HepG2 (cell line): Measurements from ENCODE around the gene EPB41L2. TPM values are rescaled to one million over a fixed set of nuclear protein-coding genes. Genes with fewer than 3 reads are reported as not detected.

Experiments
- ATAC-seq: fragments of 200-7000 bp; cut with Tn5 transposase; 3 replicates; pipeline ENCODE4 v1.9.1; 2020; ENCODE audit warnings: mild to moderate bottlenecking, moderate library complexity
- BruUV-seq: library from RNA; stranded (reverse); fragments of 400-500 nt; replicated peaks from 2 replicates; lab custom pipeline; 2021; lab: Mats Ljungman, UMichigan
- CTCF ChIA-PET: fragments of 300-600 bp; formaldehyde crosslinking; extraction: SDS; loops from one replicate; lab custom pipeline; 2021; ENCODE audit warnings: low total read pairs, inconsistent platforms, low intra/inter-chr PET ratio; lab: Yijun Ruan, JAX
- POLR2A ChIA-PET: fragments of 350-600 bp; sonication (Branson Sonifier 250); formaldehyde crosslinking; loops from one replicate; lab custom pipeline; 2020; ENCODE audit warnings: antibody characterized with exemption, inconsistent platforms; lab: Yijun Ruan, JAX
- DNase-seq: peaks from one replicate; pipeline ENCODE4 v3.0.0-alpha.2; 2015; ENCODE audit warnings: low spot score
- FAIRE-seq: peaks from 3 replicates; lab custom pipeline; 2011; peaks lifted over from hg19 to GRCh38; lab: Jason Lieb, UNC
- H2AFZ ChIP-seq: one replicate; pipeline ENCODE4 v1.6.1; 2011; ENCODE audit warnings: low read length, inconsistent platforms
- H3K27ac ChIP-seq: fragments of 300-600 bp; 3 replicates; pipeline ENCODE4 v1.8.0; 2011; ENCODE audit warnings: mixed run types, mild to moderate bottlenecking, mixed read lengths, low read length, inconsistent platforms; ENCODE audit not compliant: insufficient read depth; ENCODE audit errors: extremely low read length
- H3K27me3 ChIP-seq, 2 experiments: fragments of 200-600 bp in 1 of 2; 2 replicates in 1 of 2; 3 replicates in 1 of 2; pipeline versions ENCODE4 v1.6.0 to v1.8.0; 2011; ENCODE audit warnings: low read length in 2 of 2, mild to moderate bottlenecking in 2 of 2, moderate library complexity in 2 of 2, inconsistent platforms in 1 of 2; ENCODE audit not compliant: insufficient read depth in 2 of 2, control insufficient read depth in 1 of 2
- H3K36me3 ChIP-seq, 2 experiments: fragments of 200-600 bp in 1 of 2; replicated peaks in 1 of 2; 2 replicates in 1 of 2; 3 replicates in 1 of 2; pipeline versions ENCODE4 v1.5.1 to v1.8.0; 2011; ENCODE audit warnings: low read length in 2 of 2, inconsistent platforms in 1 of 2; ENCODE audit not compliant: insufficient read depth in 2 of 2, control insufficient read depth in 1 of 2
- H3K4me1 ChIP-seq: 2 replicates; pipeline ENCODE4 v1.5.1; 2012; ENCODE audit warnings: low read length, inconsistent platforms; ENCODE audit not compliant: insufficient read depth
- H3K4me2 ChIP-seq: 2 replicates; pipeline ENCODE4 v1.6.0; 2011; ENCODE audit warnings: low read depth, low read length, inconsistent platforms
- H3K4me3 ChIP-seq, 3 experiments: fragments of 200-600 bp in 1 of 3; sonication (generic), shearing (Covaris generic) in 1 of 3; replicated peaks in 1 of 3; 2 replicates each; pipeline ENCODE4 v1.5.1; 2011 to 2016; ENCODE audit warnings: low read length in 3 of 3, inconsistent platforms in 2 of 3, low read depth in 2 of 3, mild to moderate bottlenecking in 2 of 3, control low read depth in 1 of 3, mixed read lengths in 1 of 3; ENCODE audit not compliant: insufficient read depth in 1 of 3
- H3K79me2 ChIP-seq: one replicate; pipeline ENCODE4 v1.6.1; 2011; ENCODE audit warnings: low read length, inconsistent platforms; ENCODE audit not compliant: insufficient read depth
- H3K9ac ChIP-seq: 2 replicates; pipeline ENCODE4 v1.6.0; 2011; ENCODE audit warnings: mild to moderate bottlenecking, low read depth, low read length, inconsistent platforms; ENCODE audit not compliant: insufficient read depth
- H3K9me3 ChIP-seq: 2 replicates; pipeline ENCODE4 v1.5.1; 2012; ENCODE audit warnings: mild to moderate bottlenecking, low read length
- H4K20me1 ChIP-seq: 2 replicates; pipeline ENCODE4 v1.6.0; 2011; ENCODE audit warnings: inconsistent platforms, mild to moderate bottlenecking, low read length, moderate library complexity; ENCODE audit not compliant: insufficient read depth
- GABPB1 ChIP-seq: IDR thresholded peaks from 2 replicates; pipeline ENCODE4 v1.6.1; 2016; ENCODE audit warnings: mild to moderate bottlenecking, missing genetic modification reagents, moderate library complexity, missing compliant biosample characterization
- HOXA9 ChIP-seq: sonication (generic); formaldehyde crosslinking; IDR thresholded peaks from 2 replicates; pipeline ENCODE4 v1.8.1; 2022; ENCODE audit warnings: missing genetic modification reagents, mild to moderate bottlenecking, moderate library complexity, borderline replicate concordance
- KIAA2018 ChIP-seq: sonication (generic); formaldehyde crosslinking; IDR thresholded peaks from 2 replicates; pipeline ENCODE4 v1.5.0; 2020; ENCODE audit warnings: mild to moderate bottlenecking, missing genetic modification reagents, borderline replicate concordance
- PBX2 ChIP-seq: IDR thresholded peaks from 2 replicates; pipeline ENCODE4 v1.6.1; 2016; ENCODE audit warnings: control low read depth
- TRIM22 ChIP-seq: fragments of 450-650 bp; IDR thresholded peaks from 2 replicates; pipeline ENCODE4 v1.6.1; 2017
- ZNF740 ChIP-seq: sonication (generic); formaldehyde crosslinking; IDR thresholded peaks from 2 replicates; pipeline ENCODE4 v1.4.0; 2020; ENCODE audit warnings: missing genetic modification reagents
- ZNF790 ChIP-seq: sonication (generic); formaldehyde crosslinking; IDR thresholded peaks from 2 replicates; pipeline ENCODE4 v1.8.0; 2022; ENCODE audit warnings: missing genetic modification reagents, mild to moderate bottlenecking, borderline replicate concordance
- ZNF792 ChIP-seq: IDR thresholded peaks from 2 replicates; pipeline ENCODE4 v1.6.1; 2016
- ZSCAN31 ChIP-seq: sonication (generic); formaldehyde crosslinking; IDR thresholded peaks from 2 replicates; pipeline ENCODE4 v1.5.0; 2020; ENCODE audit warnings: low read depth, mild to moderate bottlenecking, missing genetic modification reagents
- WGBS: methylation state at CpG from one replicate; pipeline ENCODE4 v1.1.6; 2017; ENCODE audit warnings: low lambda C conversion rate; 5-methylcytosine and 5-hydroxymethylcytosine counted together
- in situ Hi-C: cut with HindIII; loops from 2 replicates; pipeline ENCODE4 v1.10.0; 2017; ENCODE audit warnings: low pct_unique_long_range_greater_than_20kb; ENCODE audit not compliant: extremely low pct_ligation_motif_present
- intact Hi-C: fragments of 100-400 bp; cut with micrococcal nuclease; formaldehyde crosslinking; loops from one replicate; pipeline ENCODE4 v1.10.0; 2022; ENCODE audit not compliant: unreplicated experiment
- polyA plus RNA-seq, 8 experiments: library from polyadenylated mRNA; depleted of rRNA in 3 of 8; stranded (reverse) in 7 of 8; unstranded in 1 of 8; fragments of >200 nt; fragmentation: Illumina TruSeq in 4 of 8; extraction: Trizol in 4 of 8; gene quantifications; 2 replicates each; pipeline versions ENCODE4 v1.2.1 to v1.2.3, GENCODE V29; 2011 to 2016; ENCODE audit warnings: low read depth in 4 of 8, missing spikeins in 1 of 8, mixed read lengths in 1 of 8; ENCODE audit not compliant: insufficient read depth in 1 of 8
- total RNA-seq, 5 experiments: library from RNA; depleted of rRNA; stranded (reverse); fragments of >200 nt; fragmentation: Illumina TruSeq; extraction: Trizol; gene quantifications; 2 replicates each; pipeline ENCODE4 v1.2.3, GENCODE V29; 2016; ENCODE audit warnings: low read depth in 1 of 5

Gene EPB41L2
- total and polyA plus RNA-seq, 2 of the 13 experiments (the other 11 are each of a cell fraction or from before 2014, with no cell fraction given), result 41.7 to 56.4 TPM

GRCh38 chr6:131062241-131063027, 611 bp downstream of the EPB41L2 start:
- ChIA-PET POLR2A (interaction anchor here (0.9 to 1.4 kb wide), 4 partner anchors 12 to 232 kb away, joined by 3 to 4 read pairs (median 4); no protein-coding TSS in a partner anchor), CTCF (no interaction called here)
- WGBS, result 0% methylated on average over 15 of the region's 84 CpGs
- Histone ChIP-seq H4K20me1 (no peaks in the 10 kb centered on the region), H3K79me2 (peaks cover 52% of the 10 kb centered on the region), H2AFZ (no peak overlapping the region), H3K36me3 (no peaks in the 10 kb centered on the region), H3K4me3 (peak overlapping the region; percentile 70 to 92 (median 86)), H3K27ac (peak overlapping the region; percentile 69), H3K9me3 (no peaks in the 10 kb centered on the region), H3K9ac (peak overlapping the region; percentile 82), H3K27me3 (no peaks in the 10 kb centered on the region; a peak in 1 of 5 replicates), H3K4me2 (peak overlapping the region; percentile 93), H3K4me1 (peaks cover 65% of the 10 kb centered on the region)
- no TSS peak for BruUV-seq
- DNase-seq (no peak), ATAC-seq (peak; percentile 14), FAIRE-seq (no peak)
- in situ Hi-C loops (no loop called here), intact Hi-C loops (loop anchor here (1.0 to 2.0 kb wide), 3 partner anchors 54 to 177 kb away; no protein-coding TSS in a partner anchor)
- TF ChIP-seq ZSCAN31 (CRISPR knock-in tag) (peak; percentile 12; the same call in 1 of the 2 replicates), PBX2 (no peak), TRIM22 (no peak), ZNF792 (CRISPR knock-in tag) (no peak), ZNF790 (CRISPR knock-in tag) (peak; percentile 31; the same call in 1 of the 2 replicates), GABPB1 (no peak), HOXA9 (no peak), KIAA2018 (CRISPR knock-in tag) (no peak), ZNF740 (no peak)
